ENCODE measurements around the gene BAG1.

BAG1 gene

DNA sequence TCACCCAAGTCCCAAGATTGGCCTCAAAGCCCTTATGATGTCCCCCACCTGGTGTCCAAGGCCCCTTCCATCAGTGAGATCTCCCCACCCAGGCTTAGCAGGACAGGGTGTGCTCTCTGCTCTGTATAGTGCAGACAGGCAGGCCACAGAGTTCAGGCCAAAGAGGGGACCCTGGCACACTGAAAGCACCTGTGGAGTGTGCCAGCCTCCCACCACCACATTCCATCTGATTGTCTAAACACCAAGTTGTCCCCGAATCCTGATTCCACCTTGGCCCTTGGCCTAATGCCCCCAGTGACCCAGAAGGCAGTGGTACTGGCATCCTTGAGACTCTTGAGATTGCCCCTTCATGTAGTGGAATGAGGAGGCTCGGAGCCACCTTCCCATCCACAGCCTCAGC lies 19.2 kb downstream of the BAG1 start:
- DNase-seq: no peak

DNA sequence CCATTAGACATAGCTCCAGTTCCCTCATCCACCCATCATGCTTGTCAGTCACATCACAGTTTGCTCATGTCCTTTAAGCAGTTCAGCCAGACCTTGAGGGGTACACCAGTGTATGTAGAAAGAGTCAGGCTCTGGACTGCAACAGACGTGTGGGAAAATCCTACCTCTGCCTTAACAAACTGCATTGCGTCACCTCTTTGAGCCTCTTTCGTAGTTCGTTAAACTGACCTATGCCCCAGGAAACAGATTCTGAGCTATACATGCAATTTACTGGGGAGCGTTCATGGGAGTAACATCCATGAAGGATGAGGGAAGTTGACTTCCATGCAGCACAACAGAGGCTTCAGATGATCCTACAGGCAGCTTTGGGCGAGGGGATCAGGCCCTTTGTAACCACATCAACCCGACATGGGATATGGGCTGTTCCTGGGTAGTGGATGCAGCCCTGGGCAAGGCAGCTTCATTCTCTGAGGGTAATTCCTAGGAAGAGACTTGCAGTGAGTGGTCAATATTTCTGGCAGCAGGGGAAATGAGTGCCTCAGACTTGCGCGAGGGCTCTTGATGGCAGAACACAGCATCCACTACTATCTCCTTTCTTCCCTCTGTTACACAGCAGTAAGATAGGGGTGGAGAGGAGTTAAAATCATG lies 20.2 kb downstream of the BAG1 start:
- no peak for DNase-seq

DNA sequence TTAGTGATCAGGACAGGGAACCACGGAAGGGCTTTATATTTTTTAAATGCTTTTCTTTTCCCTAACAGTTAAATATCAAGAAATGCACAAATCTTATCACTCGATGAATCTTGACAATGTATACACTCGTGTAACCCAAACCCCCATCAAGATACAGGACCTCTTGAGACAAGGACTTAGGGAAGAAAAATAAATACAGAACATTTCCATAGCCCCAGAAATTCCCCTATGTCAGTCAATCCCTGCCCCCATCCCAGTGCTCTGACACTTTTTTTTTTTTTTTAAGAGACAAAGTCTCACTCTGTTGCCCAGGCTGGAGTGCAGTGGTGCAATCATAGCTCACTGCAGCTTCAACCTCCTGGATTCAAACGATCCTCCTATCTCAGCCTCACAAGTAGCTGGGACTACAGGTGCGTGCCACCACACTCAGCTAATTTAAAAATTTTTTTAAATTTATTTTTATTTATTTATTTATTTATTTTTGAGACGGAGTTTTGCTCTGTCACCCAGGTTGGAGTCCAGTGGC lies 21.8 kb downstream of the BAG1 start:
- DNase-seq: no peak

DNA sequence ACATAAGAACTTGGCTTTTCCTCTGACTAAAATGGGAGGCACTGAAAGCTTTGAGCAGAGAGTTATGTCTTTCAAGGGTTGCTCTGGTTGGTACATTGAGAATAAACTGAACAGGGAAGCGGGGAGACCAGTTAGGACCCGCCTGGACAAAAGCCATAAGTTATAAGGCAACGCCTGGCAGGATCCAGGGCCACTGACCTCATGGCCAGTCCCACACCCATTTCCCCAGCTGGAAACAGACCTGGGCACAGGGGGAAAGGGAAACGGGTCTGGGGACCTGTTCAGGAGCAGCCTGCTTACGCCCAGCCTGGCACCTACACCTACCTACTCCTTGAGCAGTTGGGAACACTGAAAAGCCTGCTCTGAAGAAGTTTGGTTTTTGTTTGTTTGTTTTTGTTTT lies 23.2 kb downstream of the BAG1 start:
- DNase-seq: no peak

DNA sequence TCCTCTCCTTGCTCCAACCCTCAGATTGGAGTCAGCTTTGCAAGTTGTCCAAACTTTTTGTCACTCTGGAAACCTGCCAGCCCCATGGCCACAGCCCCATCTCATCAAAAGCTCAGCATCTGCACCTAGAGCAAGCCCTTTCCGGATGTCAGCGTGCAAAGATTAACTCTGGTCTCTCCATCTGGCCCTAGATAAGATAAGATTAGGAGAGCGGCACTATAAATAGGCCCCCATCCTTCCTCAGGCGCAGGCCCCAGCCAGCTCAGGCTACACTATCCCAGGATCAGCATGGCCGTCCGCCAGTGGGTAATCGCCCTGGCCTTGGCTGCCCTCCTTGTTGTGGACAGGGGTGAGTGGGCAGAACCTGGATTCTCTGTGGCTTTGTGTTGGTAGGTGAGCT lies 24.6 kb downstream of the BAG1 start, which contains the start of gene SPINK4:
TSS of gene SPINK4 (plus strand) at position 247 of the 400 bp plus-strand sequence. CDS start at position 289, 42 bp downstream.
- DNase-seq: no peak

DNA sequence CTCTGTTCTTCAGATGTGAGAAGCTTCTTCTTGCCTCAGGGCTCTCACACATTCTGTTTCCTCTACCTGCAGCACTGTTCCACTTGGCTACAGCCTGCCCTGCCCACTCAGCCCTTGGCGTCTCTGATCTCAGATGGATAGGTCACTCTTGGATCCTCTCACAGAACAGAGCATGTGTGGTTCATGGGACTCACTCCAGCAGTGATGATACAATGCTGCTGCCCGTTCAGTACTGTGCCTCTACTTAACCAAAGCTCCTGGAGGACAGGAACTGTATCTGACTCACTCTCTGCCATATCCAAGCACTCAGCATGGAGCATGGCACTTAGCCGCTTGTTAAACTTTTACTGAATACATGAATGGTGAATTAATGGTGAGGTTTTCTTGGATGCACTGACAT lies 27.9 kb downstream of the BAG1 start:
- no peak for DNase-seq

DNA sequence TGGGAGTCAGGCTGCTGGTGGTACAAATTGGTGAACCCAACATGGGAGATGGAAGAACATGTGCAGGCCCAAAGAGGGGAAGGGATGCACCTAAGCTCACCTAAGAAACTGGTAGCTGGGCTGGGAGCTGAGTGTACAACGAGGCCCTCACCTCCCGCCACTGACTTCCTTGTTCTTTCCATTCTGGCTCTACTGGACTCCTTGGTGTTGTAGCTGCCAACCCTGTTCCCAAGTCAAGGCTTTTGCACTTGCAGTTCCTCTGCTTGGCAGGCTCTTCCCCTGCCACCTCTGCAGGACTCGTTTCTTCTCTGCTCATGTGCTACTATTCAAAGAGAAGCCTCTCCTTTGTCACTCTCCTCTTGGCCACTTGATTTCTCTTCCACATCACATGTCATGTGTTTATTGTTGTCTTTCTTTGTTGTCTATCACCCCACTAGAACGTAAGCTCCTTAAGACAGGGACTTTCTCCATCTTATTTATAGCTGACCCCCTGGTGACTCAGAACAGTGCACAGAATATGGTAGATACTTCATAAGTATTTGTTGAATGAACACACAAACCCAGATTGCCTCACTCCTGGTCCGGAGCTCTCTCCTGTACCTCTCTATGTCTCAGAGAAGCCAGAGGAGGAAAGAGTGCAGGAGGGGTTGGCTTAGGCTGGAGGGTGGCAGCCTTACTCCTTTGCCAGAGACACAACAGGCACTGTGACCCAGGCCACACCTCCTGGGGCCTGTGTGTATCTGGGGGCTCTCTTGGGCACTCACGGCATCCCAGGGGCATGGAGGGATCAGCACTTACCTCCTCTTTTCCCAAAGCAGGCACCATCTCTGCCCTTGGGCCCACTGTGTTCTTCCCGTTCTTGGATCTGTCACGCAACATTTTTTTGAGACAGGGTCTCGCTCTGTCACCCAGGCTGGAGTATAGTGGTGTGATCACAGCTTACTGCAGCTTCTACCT lies 29.7 kb downstream of the BAG1 start:
- no peak for DNase-seq

DNA sequence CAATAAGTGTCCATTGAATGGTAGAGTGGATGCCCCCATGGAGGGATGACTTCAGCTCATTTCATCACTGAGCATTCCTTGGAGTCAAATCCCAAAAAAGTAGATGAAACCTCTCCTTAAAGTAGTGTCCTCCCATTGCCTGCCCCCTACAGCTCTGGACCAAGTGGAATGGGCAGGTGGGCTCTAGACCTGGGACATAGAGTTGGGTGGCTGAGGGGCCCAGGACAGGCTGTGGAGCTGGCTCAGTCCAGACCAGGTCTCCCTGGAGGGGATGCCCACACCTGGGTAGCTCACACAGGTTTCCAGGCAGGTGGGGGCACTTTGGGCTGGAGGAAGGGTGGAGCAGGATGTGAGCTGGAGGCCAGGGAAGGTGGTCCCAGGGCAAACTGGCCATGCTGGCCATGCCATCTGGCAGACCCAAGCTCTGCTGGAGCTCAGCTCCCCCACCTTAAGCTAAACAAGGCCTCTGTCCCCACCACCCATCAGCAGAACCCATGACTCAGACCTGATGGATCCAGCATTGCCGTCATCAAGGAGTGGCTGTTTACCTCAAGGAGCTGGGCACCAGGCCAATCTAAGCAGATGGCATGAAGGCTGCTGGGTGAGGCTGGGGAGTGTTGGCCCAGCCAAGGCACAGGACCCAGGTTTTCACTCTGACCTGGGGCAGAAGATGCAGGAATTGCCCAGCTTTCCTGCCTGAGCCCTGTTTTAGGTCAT lies 30.7 kb downstream of the BAG1 start:
- no peak for DNase-seq

DNA sequence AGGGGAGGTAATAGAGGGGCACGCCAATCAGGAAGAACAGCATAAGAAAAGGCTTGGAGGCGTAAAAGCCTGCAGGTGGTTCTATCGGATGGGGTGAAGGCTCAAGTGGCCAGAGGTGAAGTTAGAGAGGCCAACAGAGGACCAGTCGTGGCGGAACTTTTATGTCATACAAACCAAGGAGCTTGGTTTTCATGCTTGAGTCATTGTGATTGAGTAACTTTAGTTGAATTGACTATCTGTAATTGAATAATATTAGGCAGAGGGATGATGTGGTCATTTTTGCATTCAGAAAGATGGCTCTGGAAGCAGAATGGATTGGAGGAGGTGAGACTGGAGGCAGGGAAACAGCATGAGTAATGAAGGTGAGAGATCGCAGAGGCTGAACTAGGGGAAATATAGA lies 31.7 kb downstream of the BAG1 start:
- DNase-seq: no peak

DNA sequence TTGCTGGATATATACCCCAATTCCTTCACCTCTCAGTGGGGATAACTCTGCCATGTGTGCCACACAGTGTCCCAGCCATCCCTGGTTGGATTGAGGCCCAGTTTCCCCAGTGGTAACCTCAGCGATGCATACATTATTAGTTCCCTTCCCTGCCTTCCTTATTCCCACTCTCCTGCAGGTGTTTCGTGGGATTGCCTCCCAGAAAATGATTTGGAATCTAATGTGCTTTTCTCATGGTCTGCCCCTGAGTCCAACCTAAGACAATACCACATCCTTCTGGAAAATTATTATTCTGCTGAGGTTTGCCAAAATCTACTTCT lies 32.9 kb downstream of the BAG1 start:
- DNase-seq: no peak

DNA sequence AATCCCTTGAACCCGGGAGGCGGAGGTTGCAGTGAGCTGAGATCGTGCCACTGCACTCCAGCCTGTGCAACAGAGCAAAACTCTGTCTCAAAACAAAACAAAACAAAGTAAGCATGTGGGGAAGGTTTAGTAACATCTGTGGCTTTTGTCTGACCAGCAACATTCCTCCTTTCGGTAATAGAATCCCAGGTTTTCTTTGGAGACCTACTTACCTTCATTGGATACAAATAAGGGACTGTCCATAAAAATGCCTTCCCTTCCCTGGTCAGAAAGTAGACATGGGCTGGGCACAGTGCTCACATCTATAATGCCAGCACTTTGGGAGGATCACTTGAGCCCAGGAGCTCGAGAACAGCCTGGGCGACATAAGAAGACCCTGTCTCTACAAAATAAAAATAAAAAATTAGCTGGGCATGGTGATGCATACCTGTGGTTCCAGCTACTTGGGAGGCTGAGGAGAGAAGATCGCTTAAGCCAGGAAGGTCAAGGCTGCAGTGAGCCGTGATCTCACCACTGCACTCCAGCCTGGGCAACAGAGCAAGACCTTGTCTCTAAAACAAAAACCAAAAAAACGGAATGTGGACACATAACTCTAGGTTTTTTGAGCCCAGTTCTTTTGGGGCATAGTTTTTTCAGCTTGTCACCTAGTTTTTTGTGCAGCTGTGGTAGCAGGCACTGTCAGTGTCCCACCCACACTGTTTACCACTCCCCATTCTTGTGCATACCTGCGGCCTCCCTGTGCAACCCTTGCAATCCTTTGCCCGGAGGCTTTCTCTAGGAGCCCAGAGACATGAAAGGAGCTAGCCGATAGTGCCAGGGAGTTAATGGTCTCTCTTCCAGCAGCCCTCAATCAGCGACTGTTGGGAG lies 33.5 kb downstream of the BAG1 start:
- DNase-seq: no peak

DNA sequence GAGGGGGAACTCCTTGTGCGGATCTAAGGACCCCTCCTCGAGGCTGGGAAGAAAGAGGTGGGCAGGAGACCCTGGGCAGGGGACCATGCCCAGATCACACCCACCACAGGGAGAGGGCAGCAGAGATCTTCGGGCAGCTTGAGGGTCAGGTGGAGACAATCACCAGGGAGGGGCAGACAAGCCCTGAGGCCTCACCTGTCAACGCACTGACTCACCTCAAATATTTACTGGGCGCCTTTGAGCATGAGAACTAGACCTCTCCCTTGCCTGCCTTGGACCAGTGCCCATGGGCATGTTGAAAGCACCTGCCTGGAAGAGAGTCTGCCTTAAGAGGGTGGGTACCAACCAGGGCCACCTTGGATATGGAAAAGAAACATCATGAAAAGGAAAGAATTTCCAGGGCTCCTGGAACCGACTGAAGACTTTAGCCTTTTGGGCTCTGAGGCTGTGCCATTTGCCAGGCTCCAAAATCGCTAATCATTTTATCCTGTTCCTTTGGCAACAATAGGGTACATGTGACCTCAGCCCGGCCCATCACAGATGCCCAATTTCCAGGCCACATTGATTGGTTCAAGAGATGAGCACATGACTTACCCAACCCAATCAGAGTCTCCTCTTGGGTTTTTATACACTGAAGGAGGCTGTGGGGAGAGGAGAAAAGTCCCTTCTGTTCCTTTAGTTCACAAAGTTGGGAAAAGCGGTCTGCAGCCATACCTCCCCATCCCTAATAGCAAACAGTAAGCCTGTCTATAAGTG lies 35.0 kb downstream of the BAG1 start:
- DNase-seq: no peak

DNA sequence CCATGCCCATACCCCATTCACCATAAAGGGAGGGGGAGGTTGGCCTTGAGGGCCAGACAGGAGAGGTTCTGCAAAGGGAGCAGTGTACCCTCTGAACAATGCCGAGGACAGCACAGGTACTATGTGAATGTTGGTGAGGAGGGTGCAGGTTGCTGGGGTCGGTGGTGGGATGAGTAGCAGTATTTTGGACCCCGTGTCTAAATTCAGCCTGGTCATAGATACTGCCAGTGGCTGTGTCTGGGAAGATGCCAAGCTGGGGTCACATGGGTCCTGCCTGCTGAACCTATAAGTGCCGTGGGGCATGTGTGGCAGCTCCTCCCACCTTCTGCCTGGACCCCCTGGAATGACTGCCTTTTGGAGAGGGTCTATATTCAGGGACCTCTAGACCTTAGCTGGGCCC lies 35.9 kb downstream of the BAG1 start:
- no peak for DNase-seq

DNA sequence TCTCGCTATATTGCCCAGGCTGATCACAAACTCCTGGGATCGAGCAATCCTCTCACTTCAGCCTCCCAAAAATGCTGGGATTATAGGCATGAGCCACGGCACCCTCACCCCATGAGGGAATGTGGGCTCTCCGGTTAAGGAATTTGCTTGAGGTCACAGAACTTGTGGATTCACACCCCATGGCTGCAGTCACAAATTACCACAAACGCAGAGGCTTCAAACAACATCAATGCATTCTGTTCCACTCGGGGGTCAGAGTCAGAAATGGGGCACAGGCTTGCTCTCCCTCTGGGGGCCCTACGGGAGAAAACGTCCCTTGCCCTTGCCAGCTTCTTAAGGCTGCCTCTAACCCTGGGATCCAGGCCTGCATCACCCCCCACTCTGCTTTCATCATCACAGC lies 36.8 kb downstream of the BAG1 start:
- DNase-seq: no peak

DNA sequence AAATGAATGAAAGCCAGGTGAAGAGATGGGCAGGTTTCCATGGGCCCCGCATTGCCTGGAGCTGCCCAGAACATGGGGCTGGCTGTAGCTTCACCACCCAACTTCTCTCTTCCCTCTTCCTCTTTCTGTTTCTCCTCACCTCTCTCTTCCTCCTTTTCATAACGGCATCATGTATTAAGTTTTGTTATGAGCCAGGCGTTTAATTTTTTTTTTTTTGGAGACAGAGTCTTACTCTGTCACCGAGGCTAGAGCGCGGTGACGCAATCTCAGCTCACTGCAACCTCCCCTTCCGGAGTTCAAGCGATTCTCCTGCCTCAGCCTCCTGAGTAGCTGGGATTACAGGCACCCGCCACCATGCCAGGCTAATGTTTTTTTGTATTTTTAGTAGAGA lies 37.5 kb downstream of the BAG1 start:
- DNase-seq: no peak

DNA sequence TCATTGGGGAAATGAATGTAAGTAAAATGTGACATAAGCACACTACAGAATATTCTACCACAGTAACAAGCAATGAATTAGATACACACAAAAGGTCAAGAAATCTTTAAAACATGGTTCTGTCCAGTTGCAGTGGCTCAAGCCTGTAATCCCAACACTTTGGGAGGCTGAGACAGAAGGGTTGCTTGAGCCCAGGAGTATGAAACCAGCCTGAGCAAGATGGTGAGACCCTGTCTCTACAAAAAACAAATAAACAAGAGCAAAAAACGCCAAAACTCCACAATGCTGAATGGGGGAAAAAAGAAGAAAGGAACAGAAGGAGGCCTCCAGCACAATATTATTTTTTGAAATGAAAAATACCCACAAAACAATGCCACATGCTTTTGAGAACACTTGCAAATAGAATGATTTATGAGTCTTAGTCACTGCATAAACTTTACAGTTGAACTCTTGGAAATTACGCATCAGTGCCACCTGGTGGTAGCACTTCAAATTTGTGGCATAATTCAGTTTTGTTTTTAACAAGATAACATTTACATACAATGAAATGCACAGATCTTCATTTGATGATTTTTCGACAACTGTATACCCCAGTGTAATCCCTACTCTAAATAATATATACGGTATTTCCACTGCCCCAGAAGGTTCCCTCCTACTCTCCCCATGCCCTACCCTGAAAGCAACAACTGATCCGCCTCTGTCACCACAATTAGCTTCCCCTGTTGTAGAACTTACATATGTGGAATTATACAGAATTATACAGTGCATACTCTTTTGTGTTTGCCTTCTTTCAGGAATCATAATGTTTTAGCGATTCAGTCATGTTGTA lies 39.0 kb downstream of the BAG1 start:
- DNase-seq: peak; percentile 55

DNA sequence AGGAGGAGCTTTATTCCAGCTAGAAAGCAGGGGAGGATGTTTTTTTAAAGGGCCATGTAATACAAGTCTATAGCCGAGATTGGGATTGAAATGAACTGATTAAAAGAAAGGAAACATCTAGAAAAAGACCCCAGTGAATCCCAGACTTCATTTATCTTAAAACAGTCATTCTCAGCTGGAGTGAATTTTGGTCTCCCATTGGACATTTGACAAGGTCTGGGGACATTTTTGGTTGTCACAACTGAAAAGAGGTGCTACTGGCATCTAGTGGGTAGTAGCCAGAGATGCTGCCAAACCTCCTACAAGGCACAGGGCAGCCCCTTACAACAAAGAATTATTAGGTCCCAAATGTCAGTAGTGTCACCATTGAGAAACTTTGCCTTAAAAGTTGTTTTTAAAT lies 40.8 kb downstream of the BAG1 start:
- no peak for DNase-seq

DNA sequence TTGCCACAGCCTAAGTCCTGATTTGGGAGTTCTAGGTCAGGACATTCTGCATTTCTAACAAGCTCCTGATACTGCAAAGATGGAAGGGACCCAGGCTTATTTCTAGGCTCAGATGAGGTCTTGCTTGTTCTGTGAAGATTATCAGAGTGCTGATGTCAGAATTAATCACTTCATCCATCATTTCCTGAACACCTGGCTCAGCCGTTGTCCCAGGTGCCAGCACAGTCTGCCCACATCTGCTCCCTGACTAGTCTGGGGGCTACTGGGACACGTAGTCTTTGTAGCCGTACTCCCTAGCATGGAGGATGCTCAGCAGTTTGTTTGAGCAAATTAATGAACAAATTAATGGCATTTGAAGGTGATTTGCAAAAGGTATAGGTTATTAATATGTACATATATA lies 42.5 kb downstream of the BAG1 start:
- no peak for DNase-seq

DNA sequence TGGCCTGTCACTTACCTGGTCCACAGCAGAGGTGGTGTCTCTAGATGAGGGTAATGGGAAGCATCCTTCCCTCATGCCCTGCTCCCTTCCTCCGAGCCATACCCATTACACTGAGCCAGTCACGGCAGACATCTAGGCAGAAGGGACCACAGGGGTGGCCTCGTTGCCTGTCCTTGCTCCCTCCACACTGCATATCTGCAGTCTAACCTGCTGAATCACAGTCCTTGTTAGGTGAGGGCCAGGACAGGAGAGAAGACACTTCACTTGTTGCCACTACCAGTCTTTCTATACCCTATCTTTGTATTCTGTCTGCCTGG lies 43.0 kb downstream of the BAG1 start:
- no peak for DNase-seq
